GM19023 (cell line): ENCODE data around the gene PRICKLE2.

Source experiments
- ATAC-seq: cut with Tn5 transposase; IDR thresholded peaks from one replicate; pipeline ENCODE4 v1.9.1; 2021; ENCODE audit warnings: mild to moderate bottlenecking, moderate library complexity; ENCODE audit not compliant: unreplicated experiment

Gene PRICKLE2

DNA sequence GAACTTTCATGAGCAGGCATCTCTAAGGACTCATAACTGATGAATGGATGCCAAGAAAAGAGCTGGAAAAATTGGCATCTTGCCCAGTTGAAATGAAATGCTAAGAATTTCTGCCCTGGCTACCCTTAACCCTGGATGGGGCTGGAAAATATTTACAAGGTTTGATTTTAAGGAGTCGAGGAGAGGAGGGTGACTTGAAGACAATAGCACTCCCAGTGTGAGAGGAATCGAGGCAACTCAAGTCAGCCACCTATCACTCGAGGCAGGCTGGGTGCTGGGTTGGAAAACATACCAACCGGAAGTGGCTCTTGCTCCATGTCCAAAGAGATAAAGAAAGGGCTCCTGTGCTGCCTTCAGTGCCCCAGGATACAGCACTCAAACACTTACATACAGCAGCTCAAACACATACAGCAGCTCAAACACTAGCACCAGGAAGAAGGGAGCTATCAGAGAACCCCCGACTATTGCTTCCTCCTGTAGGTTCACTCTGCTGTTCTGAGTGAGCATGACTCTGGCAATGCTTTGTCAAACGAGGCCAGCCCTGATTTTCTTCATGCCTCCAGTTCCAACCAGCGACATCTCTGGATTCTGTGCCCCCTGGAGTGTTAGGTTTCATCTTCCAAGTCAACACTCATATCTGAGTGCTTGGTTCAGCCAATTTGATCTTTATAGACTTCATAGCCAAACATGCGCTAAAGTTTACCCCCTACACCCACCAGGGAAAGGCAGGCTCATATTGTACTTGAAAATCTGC, 4.9 kb downstream of the PRICKLE2 start:
- ATAC-seq: no peak

DNA sequence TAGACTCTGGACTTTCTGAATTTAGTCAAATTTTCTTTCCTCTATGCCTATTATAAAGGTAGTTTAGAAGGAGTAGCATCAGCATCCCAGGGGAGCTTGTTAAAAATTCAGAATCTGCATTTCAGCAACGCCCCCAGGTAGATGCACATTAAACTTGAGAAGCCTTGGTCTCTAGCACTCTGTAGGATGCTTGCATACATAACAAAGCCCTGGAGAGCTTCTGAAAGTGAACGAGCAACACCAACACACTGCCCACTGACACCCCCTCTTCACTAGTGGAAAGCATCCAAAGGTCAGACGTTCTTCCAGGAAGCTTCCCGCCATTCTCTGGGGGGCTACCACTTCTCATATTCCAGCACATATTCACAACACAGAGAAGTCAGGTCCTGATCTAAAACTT, 6.5 kb downstream of the PRICKLE2 start:
- no peak for ATAC-seq

DNA sequence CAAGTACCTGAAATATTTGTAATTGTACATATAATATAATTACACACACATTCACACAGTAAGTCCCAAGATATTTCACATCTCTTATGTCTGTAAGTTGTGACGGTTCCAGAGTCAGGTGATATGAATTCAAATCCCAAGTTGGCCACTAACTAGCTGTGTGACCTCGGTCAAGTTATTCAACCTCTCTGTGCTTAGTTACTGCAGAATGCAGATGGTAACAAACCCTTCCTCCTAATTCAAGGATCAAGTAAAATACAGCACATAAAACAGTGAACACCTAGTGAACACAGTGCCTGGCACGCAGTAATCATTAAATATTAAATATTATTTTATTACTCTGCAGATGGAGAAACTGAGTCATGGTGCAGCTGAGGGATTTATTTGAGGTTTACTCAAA, 6.9 kb downstream of the PRICKLE2 start:
- ATAC-seq: no peak

DNA sequence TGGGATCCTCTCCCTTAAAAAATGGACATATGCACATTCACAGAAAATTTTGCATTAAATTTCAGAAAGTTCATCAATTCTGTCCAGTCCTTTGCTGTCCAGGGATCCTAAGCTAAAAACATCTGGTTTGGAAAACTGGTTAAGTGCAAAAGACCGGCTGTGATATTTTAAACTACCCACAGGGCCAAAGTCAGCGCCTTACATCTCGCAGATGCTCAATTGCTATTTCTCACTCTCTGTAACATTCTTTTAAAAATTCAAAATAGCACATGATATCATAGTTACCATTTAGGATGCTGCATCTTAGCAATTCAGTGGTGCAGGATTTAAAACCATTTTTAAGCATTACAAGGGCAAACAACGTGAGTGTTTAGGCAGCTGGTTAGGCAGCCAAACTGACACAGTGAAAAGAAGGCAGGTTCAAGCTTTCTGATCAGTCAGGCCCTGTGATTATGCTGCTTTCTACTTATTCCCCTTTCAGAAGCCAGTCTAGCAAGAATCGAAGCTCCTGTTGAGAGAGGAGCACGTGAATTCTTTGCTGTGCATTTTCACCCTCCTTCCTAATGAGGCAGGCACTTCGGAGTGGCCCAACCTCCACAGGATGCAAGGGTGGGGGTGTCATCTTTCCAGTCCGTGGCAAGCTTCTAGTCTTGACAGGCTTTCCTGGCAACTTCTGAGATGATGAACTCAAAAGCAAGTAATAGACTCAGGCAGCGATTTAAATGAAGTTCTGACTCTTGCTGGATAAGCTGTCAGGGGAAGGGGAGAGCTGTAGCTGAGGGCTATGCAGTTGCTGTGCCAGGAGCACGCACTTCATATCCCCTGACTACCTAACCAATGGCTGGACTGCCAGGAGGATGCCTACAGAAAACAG, 8.8 kb downstream of the PRICKLE2 start:
- no peak for ATAC-seq

DNA sequence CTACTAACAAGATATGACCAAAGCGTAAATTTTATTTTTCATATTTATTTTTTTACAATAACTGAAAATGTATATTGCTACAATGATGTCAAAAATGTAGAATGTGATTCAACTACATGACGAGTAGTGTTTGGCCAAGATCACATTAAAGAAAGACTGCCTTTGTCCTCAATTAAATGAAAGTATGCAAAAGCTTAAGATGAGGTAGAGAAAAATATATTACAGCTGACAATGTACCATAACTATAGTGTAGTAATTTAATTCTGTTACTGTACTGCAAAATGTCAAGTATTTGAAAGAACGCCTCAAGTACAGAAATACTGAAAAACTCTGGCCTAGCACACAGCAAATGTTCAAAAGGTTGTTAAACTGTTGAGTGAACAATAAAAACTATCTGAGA, 9.7 kb downstream of the PRICKLE2 start:
- no peak for ATAC-seq

DNA sequence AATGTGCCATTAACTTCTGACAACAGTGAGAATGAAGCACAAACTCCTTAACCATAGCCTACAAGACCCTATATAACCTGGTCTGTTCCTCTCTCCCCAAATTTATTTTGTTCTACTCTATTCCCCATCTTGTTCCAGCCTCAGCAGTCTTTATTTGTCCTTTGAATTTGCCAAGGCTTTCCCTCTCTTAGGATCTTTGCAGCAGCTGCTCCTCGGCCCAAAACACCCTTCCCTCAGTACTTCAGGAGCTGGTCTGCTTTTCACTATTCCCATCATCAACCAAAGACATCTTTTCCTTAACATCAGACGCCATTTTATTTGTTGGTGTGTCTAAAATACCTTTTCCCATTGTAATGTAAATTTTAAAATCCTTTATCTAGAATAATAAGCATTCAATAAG, 10.2 kb downstream of the PRICKLE2 start:
- no peak for ATAC-seq

DNA sequence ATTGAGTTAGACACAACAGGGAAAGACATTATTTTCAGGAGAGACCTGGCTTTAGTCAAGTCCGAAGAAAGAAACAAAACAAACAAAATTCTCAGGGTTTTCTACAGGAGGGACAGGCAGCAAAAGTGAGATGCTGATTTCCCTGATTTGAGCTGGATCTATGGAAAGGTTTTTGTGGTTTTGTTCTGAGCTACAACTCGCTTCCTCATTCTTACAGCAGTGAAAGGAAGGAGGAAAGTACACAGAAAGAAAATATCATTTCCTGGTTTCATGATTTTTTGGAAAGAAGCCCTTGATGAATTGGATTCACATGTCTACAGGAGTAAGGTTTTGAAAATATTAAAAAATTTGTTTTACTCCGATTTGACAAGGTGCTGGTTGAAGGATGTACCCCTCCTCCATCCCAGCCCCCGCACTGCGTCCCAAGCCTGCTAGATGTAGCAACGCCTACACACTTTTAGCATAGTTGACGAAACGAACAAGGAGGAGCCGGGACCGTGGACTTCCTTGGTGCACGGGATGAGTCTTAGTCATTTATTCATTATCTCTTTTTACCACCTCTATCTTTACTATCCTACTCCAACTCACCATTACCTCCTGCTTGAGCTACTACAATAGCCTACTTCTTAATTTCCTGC, 10.8 kb downstream of the PRICKLE2 start:
- ATAC-seq: no peak

DNA sequence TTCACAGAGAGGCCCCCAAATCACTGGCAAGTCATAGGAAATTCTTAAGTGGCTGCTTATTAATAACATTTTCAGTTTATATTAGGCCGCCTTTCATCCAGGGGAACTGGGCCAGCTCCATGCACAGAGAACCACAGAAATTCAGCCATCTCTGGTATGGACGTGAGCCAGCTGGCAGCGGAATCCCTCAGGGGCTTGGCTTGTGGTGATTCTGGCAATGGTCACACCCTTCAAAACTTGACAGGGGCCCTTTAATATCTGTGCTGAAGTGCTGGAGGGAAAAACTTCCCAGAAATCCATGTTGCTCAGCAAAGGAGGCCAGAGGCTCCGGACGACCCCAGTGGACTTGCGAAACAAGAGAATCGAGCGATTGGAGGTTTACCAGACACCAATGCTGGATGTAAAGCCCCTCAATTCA, 11.3 kb downstream of the PRICKLE2 start:
- no peak for ATAC-seq

DNA sequence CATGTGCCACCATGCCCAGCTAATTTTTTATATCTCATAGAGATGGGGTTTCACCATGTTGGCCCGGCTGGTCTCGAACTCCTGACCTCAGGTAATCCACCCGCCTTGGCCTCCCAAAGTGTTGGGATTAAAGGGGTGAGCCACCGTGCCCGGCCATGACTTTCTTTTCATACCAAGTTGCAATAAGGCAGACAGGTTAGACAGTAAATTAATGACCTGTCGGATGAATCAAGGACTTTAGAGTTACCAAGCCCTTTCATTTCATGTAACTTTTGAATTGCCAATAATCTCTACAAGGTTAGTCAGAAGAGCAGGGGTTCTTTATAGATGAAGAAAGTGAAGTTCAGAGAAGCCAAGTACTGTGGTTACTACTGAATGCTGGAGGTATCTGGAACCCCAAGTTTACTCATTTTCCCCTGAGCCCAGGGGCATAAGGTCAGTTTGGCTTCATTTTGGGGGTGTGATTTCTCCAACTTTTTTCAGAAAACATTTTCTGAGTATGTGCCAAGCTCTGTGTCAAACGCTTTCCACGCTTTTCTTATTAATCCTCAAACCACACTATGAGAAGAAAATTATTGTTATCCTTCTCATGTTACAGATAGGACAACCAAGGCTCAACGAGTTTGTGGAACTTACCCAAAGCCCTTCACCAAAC, 11.9 kb downstream of the PRICKLE2 start:
- ATAC-seq: no peak

DNA sequence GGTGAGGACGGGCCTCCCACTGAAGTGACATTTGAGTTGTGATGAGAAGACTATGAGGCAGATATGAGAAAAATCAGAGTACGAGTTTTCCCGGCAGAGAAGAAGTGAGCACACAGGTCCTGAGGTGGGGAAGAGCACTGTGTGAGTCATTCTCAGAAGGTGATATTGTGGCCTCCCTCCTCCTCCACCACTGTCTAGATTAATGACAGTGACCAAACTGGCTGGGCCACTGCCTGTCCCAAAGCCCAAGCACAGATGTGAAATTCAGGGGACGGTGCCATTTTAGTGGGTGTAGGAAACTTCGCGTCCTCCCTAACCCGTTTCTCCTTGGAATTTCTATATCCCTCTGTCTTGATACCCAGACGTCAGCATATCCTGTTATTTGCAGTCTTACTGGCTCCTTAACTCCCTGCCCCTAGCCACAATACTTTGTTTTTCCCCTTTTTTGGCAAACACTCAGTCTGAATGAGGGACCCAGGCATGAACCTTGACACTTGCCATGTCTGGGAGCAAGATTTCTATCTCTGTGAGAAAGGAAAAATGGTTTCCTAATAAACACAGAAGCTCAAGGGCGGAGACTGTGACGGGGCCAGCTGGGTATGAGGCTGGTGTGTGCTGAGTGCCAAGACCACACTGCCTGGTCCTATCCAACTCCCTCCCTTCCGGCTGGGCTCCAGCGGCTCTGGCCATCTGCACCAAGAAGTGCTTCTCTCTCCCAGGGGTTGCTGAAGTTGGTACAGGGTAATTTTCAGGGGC, 15.2 kb downstream of the PRICKLE2 start:
- no peak for ATAC-seq

DNA sequence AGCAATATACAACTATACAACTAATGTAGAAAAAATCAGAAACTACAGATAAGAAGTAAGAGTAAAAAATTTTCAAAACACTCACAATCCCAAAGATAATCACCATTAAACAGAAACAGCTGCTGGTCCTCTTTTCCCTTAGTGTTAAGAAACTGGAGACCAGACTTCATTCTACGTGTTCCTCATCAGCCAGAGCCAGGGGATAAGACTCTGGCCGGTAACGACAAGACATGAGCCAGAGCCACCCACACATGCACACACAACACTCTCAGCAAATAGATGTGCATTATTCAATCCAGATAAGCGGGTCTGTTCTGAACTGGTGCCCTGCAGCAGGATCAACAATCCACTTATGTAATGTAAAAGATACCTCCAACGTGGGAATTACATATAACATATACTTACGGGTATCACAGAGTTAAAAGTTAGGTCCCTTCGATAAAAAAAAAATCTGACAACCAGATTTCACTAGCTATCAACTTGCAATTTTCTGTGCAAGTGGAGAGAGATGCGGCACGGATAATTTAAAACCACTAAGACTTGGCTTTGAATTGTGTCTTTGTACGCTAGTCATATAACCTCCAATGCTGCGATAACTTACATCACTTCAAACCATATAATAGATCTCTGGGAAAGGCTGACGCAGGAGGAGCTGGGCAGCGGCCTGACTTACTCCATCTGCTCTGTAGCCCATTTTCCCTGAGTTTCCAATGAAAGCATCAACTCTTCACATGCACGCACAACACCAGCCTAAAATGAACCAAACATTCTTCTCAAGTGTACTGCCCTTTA, 17.8 kb downstream of the PRICKLE2 start:
- ATAC-seq: no peak

DNA sequence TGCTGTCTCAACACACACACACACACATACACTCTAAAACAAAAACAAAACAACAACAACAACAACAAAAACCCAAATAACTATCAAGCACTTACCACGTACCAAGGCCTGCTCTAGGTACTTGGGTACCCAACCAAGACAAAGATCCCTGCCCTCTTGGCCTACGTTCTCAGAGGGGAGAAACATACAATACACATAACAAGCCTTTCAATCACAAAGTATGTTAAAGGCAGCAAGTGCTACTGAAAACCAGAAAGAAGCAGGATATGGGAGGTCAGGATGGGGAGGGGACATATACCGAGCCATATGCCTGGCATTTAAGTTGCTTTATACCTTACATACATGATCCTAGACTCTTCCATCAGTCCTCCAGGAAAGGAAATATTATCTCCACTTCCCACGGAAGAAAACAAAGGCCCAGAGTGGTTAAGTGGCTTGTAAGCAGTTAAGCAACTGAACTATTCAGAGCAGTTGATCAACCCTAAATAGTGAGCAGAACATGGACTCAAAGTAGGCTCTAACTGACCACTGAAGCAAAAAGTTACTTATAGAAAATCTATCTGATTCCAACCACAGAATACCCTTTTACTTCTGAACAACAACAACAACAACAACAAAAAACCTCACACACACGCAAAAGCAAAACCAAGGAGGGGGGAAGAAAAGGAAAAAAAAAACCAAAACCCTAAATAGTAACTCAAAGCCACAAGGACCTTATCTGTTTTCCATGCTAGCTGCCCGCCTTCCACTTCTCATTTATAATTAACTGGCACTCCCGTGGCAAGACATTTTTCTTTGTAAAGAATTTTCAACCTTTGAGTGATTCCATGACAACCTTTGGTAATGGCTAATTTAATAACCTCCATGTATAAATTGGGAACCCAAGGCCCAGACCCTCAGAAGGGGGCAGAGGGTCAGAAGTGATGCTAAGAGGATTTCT, 21.0 kb downstream of the PRICKLE2 start:
- ATAC-seq: no peak

DNA sequence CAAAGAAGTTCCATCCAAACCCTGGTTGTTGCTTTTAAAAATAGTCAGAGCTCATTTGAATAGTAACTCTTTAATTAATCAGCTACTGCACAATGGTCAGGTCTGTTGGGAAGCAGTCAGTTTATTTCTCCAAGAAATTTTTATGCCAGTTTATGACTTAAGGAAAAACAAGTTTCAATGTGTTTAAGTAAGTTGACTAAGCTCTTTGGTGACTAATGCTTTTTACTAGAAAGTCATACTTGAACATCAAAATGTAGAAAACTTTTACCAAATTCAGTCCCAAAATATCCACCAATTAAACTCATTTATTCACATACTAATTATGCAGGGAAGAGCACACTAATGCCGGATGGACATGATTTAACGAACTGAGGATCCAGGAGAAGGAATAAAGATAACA, 22.1 kb downstream of the PRICKLE2 start:
- ATAC-seq: no peak

DNA sequence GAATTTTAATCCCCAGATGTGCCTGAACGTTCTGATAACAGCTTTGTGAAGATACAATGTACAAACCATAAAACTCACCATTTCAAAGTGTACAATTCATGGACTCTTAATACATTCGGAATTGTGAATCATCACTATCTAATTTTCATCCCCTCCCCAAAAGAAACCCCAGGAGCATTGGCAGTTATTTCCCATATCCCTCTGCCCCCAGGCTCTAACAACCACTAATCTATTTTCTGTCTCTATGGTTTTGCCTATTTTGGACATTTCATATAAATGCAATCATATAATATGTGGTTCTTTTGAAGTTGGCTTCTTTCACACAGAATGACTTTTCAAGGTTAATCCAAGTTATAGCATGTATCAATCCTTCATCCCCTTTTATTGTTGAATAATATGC, 25.3 kb downstream of the PRICKLE2 start:
- ATAC-seq: no peak

DNA sequence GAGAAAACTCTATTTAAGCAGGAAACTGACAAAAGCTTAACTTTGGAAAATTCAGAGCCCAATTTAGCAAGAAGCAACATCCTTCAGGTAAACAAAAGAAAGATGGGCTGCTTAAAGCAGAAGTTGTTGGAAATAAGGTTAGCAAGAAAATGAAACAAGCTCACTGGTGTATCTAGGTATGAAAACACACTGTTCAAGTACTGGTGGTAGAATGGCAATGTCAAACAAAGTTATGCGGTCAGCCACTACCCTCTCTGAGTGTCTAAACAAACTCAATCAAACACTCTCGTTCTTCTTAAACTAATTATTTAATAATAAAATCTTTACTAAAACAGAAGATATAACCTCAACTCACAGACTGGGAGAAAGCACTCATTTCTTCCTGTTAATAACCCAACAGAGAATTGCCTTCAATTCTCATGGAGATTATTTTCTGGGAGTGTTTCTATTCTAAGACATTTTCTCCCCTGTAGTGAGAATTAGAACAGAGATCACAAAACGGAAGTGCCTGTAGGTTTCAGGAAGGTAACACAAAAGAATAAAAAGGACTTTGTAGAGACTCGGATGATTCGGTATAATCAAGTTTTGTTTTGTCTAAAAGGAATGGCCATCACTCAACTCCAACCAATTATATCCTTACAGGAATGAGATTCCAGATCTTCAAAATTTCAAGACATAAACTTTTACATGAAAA, 28.9 kb downstream of the PRICKLE2 start:
- no peak for ATAC-seq

DNA sequence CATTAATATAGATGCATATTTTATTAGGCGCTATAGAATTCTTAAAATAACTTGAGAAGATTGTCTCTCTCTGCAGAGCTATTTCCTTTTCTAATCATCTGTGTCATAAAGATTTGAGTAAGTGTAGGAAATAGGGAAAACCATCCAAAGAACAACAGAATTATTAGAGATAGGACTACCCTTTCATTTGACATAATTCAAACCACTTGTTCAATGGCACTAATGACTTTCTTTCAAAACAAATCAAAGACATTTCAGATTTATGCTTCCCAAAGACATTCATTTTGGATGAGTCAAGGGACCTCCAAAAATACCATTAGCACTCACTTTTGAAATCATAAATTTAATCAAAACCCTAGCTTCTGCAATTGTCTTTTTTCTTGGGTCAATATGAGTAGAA, 29.5 kb downstream of the PRICKLE2 start:
- no peak for ATAC-seq

DNA sequence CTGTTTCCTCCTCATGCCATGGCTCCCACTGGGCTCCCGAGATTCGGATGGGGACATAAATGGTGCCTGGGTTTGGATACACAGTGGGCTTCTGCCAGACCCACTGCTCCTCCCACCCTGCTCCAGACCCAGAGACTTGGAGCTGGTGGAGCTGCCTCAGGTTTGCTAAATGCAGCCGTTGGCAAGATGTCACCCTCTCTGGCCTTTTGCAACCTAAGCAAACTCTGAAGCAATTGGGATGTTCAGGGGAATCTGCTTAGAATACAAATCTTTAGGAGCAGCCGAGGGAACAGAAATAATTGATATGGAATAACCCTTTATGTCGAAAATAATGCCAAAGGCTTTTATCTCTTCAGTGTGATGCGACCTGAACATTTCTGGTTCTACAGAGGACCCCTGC, 33.4 kb downstream of the PRICKLE2 start:
- no peak for ATAC-seq
